Measurements from ENCODE around the gene PPAT.
A peak's percentile ranks its signal among the peaks of the same experiment; 100 is the strongest.

- no peak for TF ChIP-seq POLR2A (IDR thresholded peaks at IDR 0.05)
- TF ChIP-seq CTCF (IDR thresholded peaks at IDR 0.05): peak in 4 of 7 experiments; percentile 14 to 60 (median 35)
- peak; percentile 30 for TF ChIP-seq EP300 (IDR thresholded peaks at IDR 0.05)
Observed at GRCh38 chr4:56435140-56435926, at the start of gene PPAT.
